Activated naive CD4-positive, alpha-beta T cell treated with anti-CD3 and anti-CD28 coated beads for 36 hours (primary cell): ENCODE data around the gene HELB. TPM values are rescaled to one million over a fixed set of nuclear protein-coding genes. Genes with fewer than 3 reads are reported as not detected.

Experiments used
- CTCF ChIA-PET: fragments of 350-600 bp; sonication (Branson Sonifier 250); formaldehyde crosslinking; loops from one replicate; lab custom pipeline; 2021; ENCODE audit warnings: antibody characterized with exemption; lab: Charles Lee
- DNase-seq: peaks from one replicate; pipeline ENCODE4 v3.0.0-alpha.2; 2020
- H3K27ac Mint-ChIP-seq: one replicate; pipeline ENCODE4 v1.8.0; 2021; ENCODE audit warnings: mild to moderate bottlenecking, mixed read lengths
- H3K27me3 Mint-ChIP-seq: one replicate; pipeline ENCODE4 v1.8.0; 2021; ENCODE audit warnings: low read depth, mixed read lengths
- H3K36me3 Mint-ChIP-seq: one replicate; pipeline ENCODE4 v1.8.0; 2021; ENCODE audit warnings: low read depth, mixed read lengths
- H3K4me1 Mint-ChIP-seq: one replicate; pipeline ENCODE4 v1.8.0; 2021; ENCODE audit warnings: low read depth, mixed read lengths
- H3K4me3 Mint-ChIP-seq: one replicate; pipeline ENCODE4 v1.8.0; 2021; ENCODE audit warnings: mild to moderate bottlenecking, moderate library complexity, mixed read lengths
- H3K9me3 Mint-ChIP-seq: one replicate; pipeline ENCODE4 v1.8.0; 2021; ENCODE audit warnings: mixed read lengths
- intact Hi-C: fragments of 100-400 bp; cut with micrococcal nuclease; formaldehyde crosslinking; loops from one replicate; pipeline ENCODE4 v1.15.1; 2023
- total RNA-seq, 2 experiments: library from RNA; stranded (reverse); gene quantifications; one replicate each; pipeline ENCODE4 v1.2.3, GENCODE V29; 2021

Gene HELB
- total RNA-seq, 2 experiments from 2014 or later, result 23.0 to 23.7 TPM

- intact Hi-C loops, result loop anchor here (2.0 to 10.0 kb wide), 5 partner anchors 14 to 1900 kb away; partner anchors contain the start of genes IFNG-AS1 and XPOT
- peak overlapping the region; percentile 100 for H3K27ac Mint-ChIP-seq
- peaks cover 40% of the 10 kb centered on the region for H3K36me3 Mint-ChIP-seq
- peaks cover 45% of the 10 kb centered on the region for H3K4me1 Mint-ChIP-seq
- CTCF ChIA-PET, result interaction anchor here (0.7 to 1.5 kb wide), 4 partner anchors 34 to 144 kb away, joined by 3 to 5 read pairs (median 3); no protein-coding TSS in a partner anchor
- H3K9me3 Mint-ChIP-seq, result no peaks in the 10 kb centered on the region
- no peaks in the 10 kb centered on the region for H3K27me3 Mint-ChIP-seq
- DNase-seq, result no peak
- H3K4me3 Mint-ChIP-seq, result peak overlapping the region; percentile 100
These were observed 2.1 kb downstream of the HELB start for GRCh38 chr12:66304296-66304900.

DNA sequence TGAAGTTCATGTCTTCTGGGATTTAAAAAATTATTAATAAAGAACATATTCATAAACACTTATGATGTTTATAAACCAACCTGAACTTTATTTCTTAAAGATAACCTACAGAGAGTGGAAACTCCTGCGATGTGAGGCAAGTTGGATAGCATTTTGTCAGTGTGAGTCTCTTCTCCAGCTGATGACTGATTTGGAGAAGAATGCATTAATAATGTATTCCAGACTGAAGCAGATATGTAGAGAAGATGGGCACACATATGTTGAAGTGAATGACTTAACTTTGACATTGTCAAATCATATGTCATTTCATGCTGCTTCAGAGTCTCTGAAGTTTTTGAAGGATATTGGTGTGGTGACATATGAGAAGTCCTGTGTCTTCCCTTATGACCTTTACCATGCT is 7.3 kb downstream of the HELB start:
- CTCF ChIA-PET, result no interaction called here
- no peak overlapping the region for H3K4me3 Mint-ChIP-seq
- H3K27me3 Mint-ChIP-seq, result no peaks in the 10 kb centered on the region
- intact Hi-C loops, result loop anchor here (10.0 kb wide), 2 partner anchors 1675 to 1905 kb away; partner anchors contain the start of genes IFNG-AS1 and XPOT
- H3K4me1 Mint-ChIP-seq, result peaks cover 76% of the 10 kb centered on the region
- DNase-seq, result no peak
- H3K36me3 Mint-ChIP-seq, result peaks cover 60% of the 10 kb centered on the region
- peaks cover 3% of the 10 kb centered on the region for H3K9me3 Mint-ChIP-seq
- H3K27ac Mint-ChIP-seq, result no peak overlapping the region

DNA sequence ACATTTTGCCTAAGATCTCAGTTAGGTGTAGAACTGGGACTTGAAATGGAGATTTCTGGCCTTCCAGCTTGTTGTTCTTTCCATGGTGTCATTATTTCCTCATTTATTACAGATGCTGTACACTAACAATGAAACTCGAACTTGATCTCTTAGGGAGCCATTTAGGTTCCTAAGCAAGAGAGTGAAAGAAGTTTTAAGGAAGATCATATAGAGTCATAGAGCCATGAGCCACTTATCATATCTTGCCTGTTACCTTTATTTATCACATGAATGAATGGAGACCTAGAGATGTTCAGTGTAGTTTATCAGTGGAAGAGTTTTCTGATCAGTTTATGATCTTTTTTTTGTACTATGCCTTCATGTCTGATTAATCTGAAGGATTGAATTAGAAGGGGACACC is 9.9 kb downstream of the HELB start:
- intact Hi-C loops, result loop anchor here (1.0 kb wide), 1 partner anchor 9 kb away; no protein-coding TSS in a partner anchor
- Mint-ChIP-seq H3K27ac (peak overlapping the region; percentile 50), H3K27me3 (no peaks in the 10 kb centered on the region), H3K4me3 (peak overlapping the region; percentile 19), H3K4me1 (peaks cover 70% of the 10 kb centered on the region), H3K36me3 (peaks cover 48% of the 10 kb centered on the region), H3K9me3 (peaks cover 3% of the 10 kb centered on the region)
- no peak for DNase-seq
- CTCF ChIA-PET, result interaction anchor here (0.7 kb wide), 1 partner anchor 110 kb away, joined by 3 read pairs; no protein-coding TSS in a partner anchor

DNA sequence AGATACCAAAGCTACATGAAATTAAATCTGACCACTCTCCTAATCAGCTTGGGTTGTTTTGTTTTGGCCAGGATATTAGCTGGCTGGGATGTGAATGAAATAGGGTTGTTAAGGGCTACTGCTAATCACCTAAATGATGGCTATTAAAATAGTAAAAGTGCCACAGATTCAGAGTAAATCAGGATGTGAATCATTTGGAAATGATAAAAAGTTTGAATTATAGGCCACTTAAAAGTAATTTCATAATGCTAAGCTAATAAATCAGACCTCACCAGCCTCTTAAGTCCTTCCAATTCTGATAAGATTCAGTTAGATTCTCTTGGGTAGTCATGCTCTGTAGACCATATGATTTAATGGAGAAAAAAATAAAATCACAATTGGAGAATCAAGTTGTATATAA is 12.0 kb downstream of the HELB start:
- no peak overlapping the region for H3K27ac Mint-ChIP-seq
- peaks cover 3% of the 10 kb centered on the region for H3K9me3 Mint-ChIP-seq
- H3K27me3 Mint-ChIP-seq, result no peaks in the 10 kb centered on the region
- intact Hi-C loops, result no loop called here
- peaks cover 40% of the 10 kb centered on the region for H3K36me3 Mint-ChIP-seq
- CTCF ChIA-PET, result no interaction called here
- no peak overlapping the region for H3K4me3 Mint-ChIP-seq
- peaks cover 73% of the 10 kb centered on the region for H3K4me1 Mint-ChIP-seq
- no peak for DNase-seq

DNA sequence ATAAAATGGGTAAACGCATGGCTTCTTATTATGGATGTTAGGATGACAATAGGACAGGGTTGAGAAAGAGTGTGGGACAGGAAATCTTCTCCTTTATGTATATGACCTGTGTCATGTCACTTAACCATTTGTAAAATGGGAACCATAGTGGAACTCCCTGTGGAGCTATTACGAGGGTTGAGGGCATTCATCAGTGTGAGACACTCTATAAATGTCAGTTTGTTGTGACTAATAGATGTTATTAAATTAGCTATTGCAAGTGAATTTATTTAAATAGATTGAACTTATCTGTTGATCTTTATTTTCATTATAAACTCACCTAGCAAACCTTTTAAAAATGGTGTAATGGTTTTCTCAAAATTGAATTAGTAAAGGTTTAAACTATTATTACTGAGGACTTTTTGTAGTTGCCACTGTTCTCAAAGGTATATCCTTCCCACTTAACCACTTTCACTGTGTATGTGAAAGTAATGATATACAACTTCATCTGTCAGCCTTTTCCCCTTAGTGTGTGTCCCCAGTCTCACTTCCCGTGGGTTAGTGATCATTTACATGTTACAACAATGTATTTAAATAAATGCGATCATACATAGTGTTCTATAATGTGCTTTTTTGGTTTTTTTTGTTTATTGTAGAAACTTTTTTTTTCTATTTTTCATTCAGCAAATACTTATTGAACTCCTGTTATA is 17.1 kb downstream of the HELB start:
- H3K27ac Mint-ChIP-seq, result no peak overlapping the region
- CTCF ChIA-PET, result no interaction called here

DNA sequence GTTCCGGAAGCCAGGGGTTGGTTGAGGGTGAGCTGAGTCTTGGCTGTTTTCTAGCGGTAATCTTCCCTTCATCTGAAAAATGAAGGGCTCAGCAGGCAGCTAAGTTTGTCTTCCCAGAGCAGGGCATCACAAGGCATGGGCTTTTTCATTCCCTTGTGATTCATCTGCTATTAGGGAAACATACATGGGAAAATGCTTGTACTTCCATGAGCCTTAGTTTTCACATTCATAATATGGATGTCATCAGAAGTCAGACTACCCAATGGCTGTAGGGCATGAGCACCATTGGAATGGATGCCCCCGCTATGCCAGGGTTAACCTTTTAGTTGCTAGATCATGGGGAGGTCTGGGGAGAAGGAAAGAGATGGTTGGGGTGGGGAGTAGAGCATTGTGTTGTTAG is 18.7 kb downstream of the HELB start:
- H3K36me3 Mint-ChIP-seq, result peaks cover 35% of the 10 kb centered on the region
- H3K9me3 Mint-ChIP-seq, result no peaks in the 10 kb centered on the region
- intact Hi-C loops, result no loop called here
- no peaks in the 10 kb centered on the region for H3K27me3 Mint-ChIP-seq
- no peak for DNase-seq
- CTCF ChIA-PET, result no interaction called here
- H3K4me1 Mint-ChIP-seq, result peaks cover 48% of the 10 kb centered on the region
- peak overlapping the region; percentile 2 for H3K27ac Mint-ChIP-seq
- H3K4me3 Mint-ChIP-seq, result no peak overlapping the region

More for the DNA sequence above, 17.1 kb downstream of the HELB start:
- DNase-seq, result no peak
- Mint-ChIP-seq H3K9me3 (no peaks in the 10 kb centered on the region), H3K27me3 (no peaks in the 10 kb centered on the region), H3K36me3 (peaks cover 27% of the 10 kb centered on the region), H3K4me3 (no peak overlapping the region), H3K4me1 (peaks cover 52% of the 10 kb centered on the region)
- intact Hi-C loops, result loop anchor here (2.0 kb wide), 1 partner anchor 15 kb away; no protein-coding TSS in a partner anchor

DNA sequence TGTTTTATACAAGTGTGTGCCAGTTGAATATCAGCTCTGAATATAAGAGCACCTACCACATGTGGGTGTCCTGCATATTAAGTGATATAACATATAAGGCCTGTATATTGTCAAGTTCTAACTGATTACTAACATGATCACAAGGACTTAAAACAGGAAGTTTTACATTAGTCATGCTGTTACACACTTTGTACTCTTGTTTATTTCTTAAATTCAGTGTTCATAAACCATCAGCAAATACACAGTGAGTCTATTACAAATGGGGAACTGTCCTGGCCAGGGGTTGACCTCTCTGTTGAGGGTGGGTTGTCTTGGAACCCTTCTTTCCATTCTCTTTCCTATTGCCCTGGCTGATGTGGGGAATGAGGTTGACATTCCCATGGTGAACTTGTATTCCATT is 19.1 kb downstream of the HELB start:
- Mint-ChIP-seq H3K27me3 (no peaks in the 10 kb centered on the region), H3K36me3 (peaks cover 36% of the 10 kb centered on the region), H3K27ac (peak overlapping the region; percentile 27), H3K4me3 (no peak overlapping the region), H3K4me1 (peaks cover 46% of the 10 kb centered on the region), H3K9me3 (no peaks in the 10 kb centered on the region)
- intact Hi-C loops, result no loop called here
- DNase-seq, result no peak
- CTCF ChIA-PET, result no interaction called here

DNA sequence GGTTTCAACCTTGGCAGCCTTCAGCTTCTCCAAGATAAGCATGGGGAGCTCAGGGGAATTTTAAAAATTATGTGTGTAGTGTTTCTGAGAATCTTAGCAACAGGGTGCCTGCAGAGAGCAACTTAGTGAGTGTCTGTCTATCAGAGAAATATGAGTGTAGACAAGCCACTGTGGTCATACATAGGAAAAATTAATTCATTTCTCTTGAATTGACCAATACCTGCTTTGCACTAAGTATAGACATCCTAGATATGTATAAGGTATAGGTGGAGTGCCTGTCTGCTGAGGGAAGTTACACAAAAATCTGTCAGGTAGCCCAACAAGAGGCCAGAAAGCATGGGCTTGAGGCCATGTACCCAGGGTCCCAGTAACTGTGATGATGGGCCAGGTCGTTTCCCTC is 20.7 kb downstream of the HELB start:
- intact Hi-C loops, result no loop called here
- Mint-ChIP-seq H3K4me3 (no peak overlapping the region), H3K9me3 (no peaks in the 10 kb centered on the region), H3K4me1 (peaks cover 47% of the 10 kb centered on the region), H3K27me3 (no peaks in the 10 kb centered on the region), H3K27ac (no peak overlapping the region), H3K36me3 (peaks cover 44% of the 10 kb centered on the region)
- no peak for DNase-seq
- CTCF ChIA-PET, result no interaction called here

DNA sequence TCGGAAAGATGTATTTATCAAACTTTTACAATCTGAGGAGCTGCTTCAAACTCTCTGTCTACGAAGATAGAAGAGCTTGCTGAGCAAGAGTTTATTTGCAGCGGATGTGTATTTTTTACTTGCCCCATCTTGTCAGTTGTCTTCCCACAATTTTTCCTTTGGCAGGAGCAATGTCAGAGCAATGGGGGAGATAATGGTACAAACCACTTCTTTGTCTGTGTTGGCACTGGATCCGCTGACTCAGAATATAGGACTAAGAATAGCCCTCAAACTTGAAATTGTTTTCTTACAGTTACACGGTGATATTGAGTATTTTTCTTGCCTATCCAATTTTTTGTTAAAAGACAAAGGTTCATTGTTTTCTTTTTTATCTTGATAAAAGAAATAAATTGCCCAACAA is 27.6 kb downstream of the HELB start:
- no peaks in the 10 kb centered on the region for H3K27me3 Mint-ChIP-seq
- no peak overlapping the region for H3K4me3 Mint-ChIP-seq
- peaks cover 57% of the 10 kb centered on the region for H3K36me3 Mint-ChIP-seq
- H3K9me3 Mint-ChIP-seq, result no peaks in the 10 kb centered on the region
- intact Hi-C loops, result no loop called here
- no peak for DNase-seq
- peaks cover 29% of the 10 kb centered on the region for H3K4me1 Mint-ChIP-seq
- CTCF ChIA-PET, result no interaction called here
- H3K27ac Mint-ChIP-seq, result no peak overlapping the region

GRCh38 chr12:66331016-66331415 is 28.7 kb downstream of the HELB start:
- Mint-ChIP-seq H3K36me3 (peaks cover 51% of the 10 kb centered on the region), H3K9me3 (no peaks in the 10 kb centered on the region), H3K27me3 (no peaks in the 10 kb centered on the region), H3K4me3 (no peak overlapping the region), H3K4me1 (peaks cover 28% of the 10 kb centered on the region), H3K27ac (no peak overlapping the region)
- intact Hi-C loops, result no loop called here
- CTCF ChIA-PET, result no interaction called here
- no peak for DNase-seq

GRCh38 chr12:66331814-66332213 is 29.5 kb downstream of the HELB start:
- CTCF ChIA-PET, result no interaction called here
- Mint-ChIP-seq H3K9me3 (no peaks in the 10 kb centered on the region), H3K4me1 (peaks cover 27% of the 10 kb centered on the region), H3K27ac (no peak overlapping the region), H3K4me3 (no peak overlapping the region), H3K36me3 (peaks cover 46% of the 10 kb centered on the region), H3K27me3 (no peaks in the 10 kb centered on the region)
- intact Hi-C loops, result no loop called here
- DNase-seq, result no peak

- no peak overlapping the region for H3K27ac Mint-ChIP-seq
- no peak overlapping the region for H3K4me3 Mint-ChIP-seq
- no peaks in the 10 kb centered on the region for H3K27me3 Mint-ChIP-seq
- CTCF ChIA-PET, result no interaction called here
- DNase-seq, result no peak
- H3K4me1 Mint-ChIP-seq, result peaks cover 16% of the 10 kb centered on the region
- peaks cover 12% of the 10 kb centered on the region for H3K9me3 Mint-ChIP-seq
- intact Hi-C loops, result no loop called here
- peaks cover 57% of the 10 kb centered on the region for H3K36me3 Mint-ChIP-seq
These were observed 33.5 kb downstream of the HELB start for GRCh38 chr12:66335746-66336145.
